ENCODE data around the gene ANKRD6.
A peak's percentile ranks its signal among the peaks of the same experiment; 100 is the strongest.

ANKRD6 gene

DNA sequence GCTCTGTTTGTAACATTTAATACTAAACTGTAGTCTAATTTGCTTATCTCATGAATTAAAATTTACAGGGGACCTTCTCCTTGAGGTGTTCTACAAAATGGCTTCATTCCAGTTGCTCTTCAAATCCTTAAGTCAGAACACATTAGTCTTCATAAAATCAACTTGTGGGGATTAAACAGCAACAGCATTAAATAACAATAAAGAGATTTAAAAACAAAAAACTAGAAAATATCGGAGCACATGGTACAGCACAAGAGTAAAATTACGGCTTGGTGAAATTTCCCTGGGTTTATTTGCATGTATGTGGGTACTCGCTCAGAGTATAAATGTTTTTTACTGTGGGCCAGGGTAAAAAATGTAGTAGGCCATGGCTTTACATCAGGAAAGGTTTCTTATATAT lies 32.9 kb upstream of the ANKRD6 start:
- H3K9ac ChIP-seq (ENCODE audit: low read length in 2 of 2), result no peak overlapping the region
- no peaks in the 10 kb centered on the region for H3K4me1 ChIP-seq (ENCODE audit: control insufficient read depth, insufficient read depth, low read length)
- H3K4me3 ChIP-seq (ENCODE audit: low read length in 2 of 2), result no peak overlapping the region
- H3K27ac ChIP-seq (ENCODE audit: low read length), result no peak overlapping the region
- H3K27me3 ChIP-seq (ENCODE audit: control insufficient read depth in 1 of 2, insufficient read depth in 2 of 2, low read length in 2 of 2), result no peaks in the 10 kb centered on the region
- no peaks in the 10 kb centered on the region for H3K36me3 ChIP-seq (ENCODE audit: control insufficient read depth in 2 of 2, insufficient read depth in 2 of 2, low read length in 2 of 2)
- no peaks in the 10 kb centered on the region for H3K9me3 ChIP-seq (ENCODE audit: control insufficient read depth in 2 of 2, low read length in 2 of 2)

DNA sequence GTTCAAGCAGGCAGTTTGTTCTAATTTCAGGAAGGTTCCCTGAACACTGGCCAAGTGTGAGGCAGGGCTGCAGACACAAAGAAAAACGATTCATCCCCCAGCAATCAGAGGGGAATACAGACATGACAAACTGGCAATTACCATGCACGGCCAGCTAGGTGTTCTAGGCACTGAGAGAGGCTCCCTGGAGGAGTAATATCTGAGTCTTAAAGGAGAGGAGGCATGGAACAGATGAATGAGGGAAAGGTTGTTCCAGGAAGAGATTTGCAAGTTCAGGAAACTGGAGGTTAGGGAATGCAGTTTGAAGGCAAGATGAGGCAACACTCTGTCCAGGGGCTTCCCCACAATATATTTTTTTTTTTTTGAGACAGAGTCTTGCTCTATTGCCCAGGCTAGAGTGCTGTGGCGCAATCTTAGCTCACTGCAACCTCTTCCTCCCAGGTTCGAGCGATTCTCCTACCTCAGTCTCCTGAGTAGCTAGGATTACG lies 32.0 kb upstream of the ANKRD6 start:
- H3K27ac ChIP-seq (ENCODE audit: low read length), result no peak overlapping the region
- no peaks in the 10 kb centered on the region for H3K9me3 ChIP-seq (ENCODE audit: control insufficient read depth in 2 of 2, low read length in 2 of 2)
- H3K27me3 ChIP-seq (ENCODE audit: control insufficient read depth in 1 of 2, insufficient read depth in 2 of 2, low read length in 2 of 2), result no peaks in the 10 kb centered on the region
- no peaks in the 10 kb centered on the region for H3K36me3 ChIP-seq (ENCODE audit: control insufficient read depth in 2 of 2, insufficient read depth in 2 of 2, low read length in 2 of 2)
- no peak overlapping the region for H3K9ac ChIP-seq (ENCODE audit: low read length in 2 of 2)
- no peaks in the 10 kb centered on the region for H3K4me1 ChIP-seq (ENCODE audit: control insufficient read depth, insufficient read depth, low read length)
- H3K4me3 ChIP-seq (ENCODE audit: low read length in 2 of 2), result no peak overlapping the region

GRCh38 chr6:89402776-89403175 lies 30.2 kb upstream of the ANKRD6 start:
- Histone ChIP-seq H3K27me3 (ENCODE audit: control insufficient read depth in 1 of 2, insufficient read depth in 2 of 2, low read length in 2 of 2) (no peaks in the 10 kb centered on the region), H3K4me3 (ENCODE audit: low read length in 2 of 2) (no peak overlapping the region), H3K4me1 (ENCODE audit: control insufficient read depth, insufficient read depth, low read length) (no peaks in the 10 kb centered on the region), H3K9me3 (ENCODE audit: control insufficient read depth in 2 of 2, low read length in 2 of 2) (no peaks in the 10 kb centered on the region), H3K9ac (ENCODE audit: low read length in 2 of 2) (no peak overlapping the region), H3K36me3 (ENCODE audit: control insufficient read depth in 2 of 2, insufficient read depth in 2 of 2, low read length in 2 of 2) (no peaks in the 10 kb centered on the region), H3K27ac (ENCODE audit: low read length) (no peak overlapping the region)

- no peak overlapping the region for H3K9ac ChIP-seq (ENCODE audit: low read length in 2 of 2)
- H3K27ac ChIP-seq (ENCODE audit: low read length), result no peak overlapping the region
- no peaks in the 10 kb centered on the region for H3K9me3 ChIP-seq (ENCODE audit: control insufficient read depth in 2 of 2, low read length in 2 of 2)
- no peaks in the 10 kb centered on the region for H3K4me1 ChIP-seq (ENCODE audit: control insufficient read depth, insufficient read depth, low read length)
- H3K36me3 ChIP-seq (ENCODE audit: control insufficient read depth in 2 of 2, insufficient read depth in 2 of 2, low read length in 2 of 2), result no peaks in the 10 kb centered on the region
- no peaks in the 10 kb centered on the region for H3K27me3 ChIP-seq (ENCODE audit: control insufficient read depth in 1 of 2, insufficient read depth in 2 of 2, low read length in 2 of 2)
- no peak overlapping the region for H3K4me3 ChIP-seq (ENCODE audit: low read length in 2 of 2)
These were observed 28.4 kb upstream of the ANKRD6 start for GRCh38 chr6:89404512-89404911.

DNA sequence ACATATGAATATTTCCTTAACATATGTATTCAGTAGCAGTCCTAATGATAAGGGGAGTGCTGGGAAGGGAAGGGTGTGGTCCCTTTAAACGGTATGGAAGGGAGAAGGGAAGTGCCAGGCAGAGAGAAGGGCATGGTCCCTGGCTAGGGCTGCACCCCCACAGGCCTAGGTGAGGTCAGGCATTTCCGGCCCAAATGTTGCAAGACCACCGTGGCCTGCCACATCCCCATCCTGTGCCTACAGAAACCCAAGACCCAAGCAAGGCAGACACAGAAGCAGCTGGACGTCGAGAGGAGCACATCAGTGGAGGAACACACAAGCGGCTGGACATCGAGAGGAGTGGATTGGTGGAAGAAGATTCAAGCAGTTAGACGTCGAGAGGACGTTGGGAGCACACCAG lies 26.8 kb upstream of the ANKRD6 start:
- Histone ChIP-seq H3K4me1 (ENCODE audit: control insufficient read depth, insufficient read depth, low read length) (peaks cover 3% of the 10 kb centered on the region), H3K9ac (ENCODE audit: low read length in 2 of 2) (no peak overlapping the region), H3K9me3 (ENCODE audit: control insufficient read depth in 2 of 2, low read length in 2 of 2) (no peaks in the 10 kb centered on the region), H3K27me3 (ENCODE audit: control insufficient read depth in 1 of 2, insufficient read depth in 2 of 2, low read length in 2 of 2) (no peaks in the 10 kb centered on the region), H3K36me3 (ENCODE audit: control insufficient read depth in 2 of 2, insufficient read depth in 2 of 2, low read length in 2 of 2) (no peaks in the 10 kb centered on the region), H3K4me3 (ENCODE audit: low read length in 2 of 2) (no peak overlapping the region), H3K27ac (ENCODE audit: low read length) (no peak overlapping the region)

DNA sequence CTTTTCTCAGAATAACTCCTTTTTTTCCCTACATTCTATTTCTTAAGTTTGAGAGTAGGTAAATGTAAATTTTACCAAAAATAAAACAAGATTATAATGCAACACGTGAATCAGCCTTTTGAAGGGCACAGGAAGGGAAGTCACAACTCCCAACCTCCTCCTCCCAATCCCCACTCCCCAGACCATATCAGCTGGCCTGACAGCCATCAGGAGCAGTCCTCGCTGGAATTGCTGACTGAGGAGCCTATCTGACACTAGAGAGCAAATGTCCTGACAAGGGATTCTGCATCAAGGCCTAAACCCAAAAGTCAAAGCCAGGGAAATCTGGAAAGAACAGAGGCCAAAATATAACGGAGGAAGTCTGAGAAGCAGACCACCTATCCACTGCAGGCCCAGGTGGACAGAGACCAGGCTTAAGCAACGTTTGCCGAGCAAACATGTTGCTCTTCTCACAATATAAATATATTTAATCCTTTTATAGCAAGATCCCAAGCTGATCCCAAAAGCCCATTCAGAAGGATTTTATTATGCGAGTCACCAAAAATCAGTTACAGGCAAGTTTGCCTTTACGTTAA lies 23.4 kb upstream of the ANKRD6 start:
- Histone ChIP-seq H3K4me1 (ENCODE audit: control insufficient read depth, insufficient read depth, low read length) (peaks cover 15% of the 10 kb centered on the region), H3K27me3 (ENCODE audit: control insufficient read depth in 1 of 2, insufficient read depth in 2 of 2, low read length in 2 of 2) (no peaks in the 10 kb centered on the region), H3K4me3 (ENCODE audit: low read length in 2 of 2) (no peak overlapping the region), H3K36me3 (ENCODE audit: control insufficient read depth in 2 of 2, insufficient read depth in 2 of 2, low read length in 2 of 2) (no peaks in the 10 kb centered on the region), H3K27ac (ENCODE audit: low read length) (no peak overlapping the region), H3K9ac (ENCODE audit: low read length in 2 of 2) (no peak overlapping the region), H3K9me3 (ENCODE audit: control insufficient read depth in 2 of 2, low read length in 2 of 2) (no peaks in the 10 kb centered on the region)

DNA sequence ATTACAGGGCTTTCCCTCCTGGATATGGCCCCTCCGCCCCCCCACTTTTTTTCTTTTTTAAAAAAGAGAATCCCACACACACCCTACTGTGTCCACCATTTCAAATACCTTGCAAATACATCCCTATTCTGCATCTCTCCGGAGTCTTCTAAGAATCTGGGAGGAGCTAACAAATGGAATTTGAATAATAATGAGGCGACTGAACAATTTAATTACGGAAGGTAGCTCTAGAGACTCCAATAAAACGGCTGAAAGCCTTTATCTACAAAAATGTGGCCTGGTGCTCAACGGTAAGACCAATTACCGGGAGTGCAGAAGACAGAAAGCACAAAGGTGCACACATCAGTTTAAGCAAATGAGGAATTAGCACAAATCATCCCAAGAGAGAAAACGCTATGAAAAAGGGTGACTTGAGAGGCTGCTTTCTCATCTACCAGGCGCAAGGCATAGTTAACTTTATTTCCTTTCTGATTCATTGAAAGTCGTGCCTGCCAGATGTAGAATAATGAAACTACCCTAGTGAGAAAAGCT lies 22.7 kb upstream of the ANKRD6 start:
- Histone ChIP-seq H3K27ac (ENCODE audit: low read length) (no peak overlapping the region), H3K9me3 (ENCODE audit: control insufficient read depth in 2 of 2, low read length in 2 of 2) (no peaks in the 10 kb centered on the region), H3K9ac (ENCODE audit: low read length in 2 of 2) (no peak overlapping the region), H3K27me3 (ENCODE audit: control insufficient read depth in 1 of 2, insufficient read depth in 2 of 2, low read length in 2 of 2) (no peaks in the 10 kb centered on the region), H3K36me3 (ENCODE audit: control insufficient read depth in 2 of 2, insufficient read depth in 2 of 2, low read length in 2 of 2) (no peaks in the 10 kb centered on the region), H3K4me1 (ENCODE audit: control insufficient read depth, insufficient read depth, low read length) (peaks cover 15% of the 10 kb centered on the region), H3K4me3 (ENCODE audit: low read length in 2 of 2) (no peak overlapping the region)

- peak overlapping the region; percentile 36 to 61 for H3K9ac ChIP-seq (ENCODE audit: low read length in 2 of 2)
- no peaks in the 10 kb centered on the region for H3K9me3 ChIP-seq (ENCODE audit: control insufficient read depth in 2 of 2, low read length in 2 of 2)
- H3K27ac ChIP-seq (ENCODE audit: low read length), result no peak overlapping the region
- H3K4me1 ChIP-seq (ENCODE audit: control insufficient read depth, insufficient read depth, low read length), result peaks cover 15% of the 10 kb centered on the region
- no peaks in the 10 kb centered on the region for H3K27me3 ChIP-seq (ENCODE audit: control insufficient read depth in 1 of 2, insufficient read depth in 2 of 2, low read length in 2 of 2)
- H3K36me3 ChIP-seq (ENCODE audit: control insufficient read depth in 2 of 2, insufficient read depth in 2 of 2, low read length in 2 of 2), result no peaks in the 10 kb centered on the region
- H3K4me3 ChIP-seq (ENCODE audit: low read length in 2 of 2), result peak overlapping the region; percentile 67 to 81
These were observed 22.2 kb upstream of the ANKRD6 start for GRCh38 chr6:89410788-89411144.

- H3K4me1 ChIP-seq (ENCODE audit: control insufficient read depth, insufficient read depth, low read length), result peaks cover 15% of the 10 kb centered on the region
- H3K4me3 ChIP-seq (ENCODE audit: low read length in 2 of 2), result peak overlapping the region; percentile 67 to 81
- no peaks in the 10 kb centered on the region for H3K36me3 ChIP-seq (ENCODE audit: control insufficient read depth in 2 of 2, insufficient read depth in 2 of 2, low read length in 2 of 2)
- H3K27ac ChIP-seq (ENCODE audit: low read length), result peak overlapping the region; percentile 11
- no peaks in the 10 kb centered on the region for H3K27me3 ChIP-seq (ENCODE audit: control insufficient read depth in 1 of 2, insufficient read depth in 2 of 2, low read length in 2 of 2)
- H3K9me3 ChIP-seq (ENCODE audit: control insufficient read depth in 2 of 2, low read length in 2 of 2), result no peaks in the 10 kb centered on the region
- peak overlapping the region; percentile 36 to 61 for H3K9ac ChIP-seq (ENCODE audit: low read length in 2 of 2)
These were observed 21.5 kb upstream of the ANKRD6 start for GRCh38 chr6:89411145-89412070.

DNA sequence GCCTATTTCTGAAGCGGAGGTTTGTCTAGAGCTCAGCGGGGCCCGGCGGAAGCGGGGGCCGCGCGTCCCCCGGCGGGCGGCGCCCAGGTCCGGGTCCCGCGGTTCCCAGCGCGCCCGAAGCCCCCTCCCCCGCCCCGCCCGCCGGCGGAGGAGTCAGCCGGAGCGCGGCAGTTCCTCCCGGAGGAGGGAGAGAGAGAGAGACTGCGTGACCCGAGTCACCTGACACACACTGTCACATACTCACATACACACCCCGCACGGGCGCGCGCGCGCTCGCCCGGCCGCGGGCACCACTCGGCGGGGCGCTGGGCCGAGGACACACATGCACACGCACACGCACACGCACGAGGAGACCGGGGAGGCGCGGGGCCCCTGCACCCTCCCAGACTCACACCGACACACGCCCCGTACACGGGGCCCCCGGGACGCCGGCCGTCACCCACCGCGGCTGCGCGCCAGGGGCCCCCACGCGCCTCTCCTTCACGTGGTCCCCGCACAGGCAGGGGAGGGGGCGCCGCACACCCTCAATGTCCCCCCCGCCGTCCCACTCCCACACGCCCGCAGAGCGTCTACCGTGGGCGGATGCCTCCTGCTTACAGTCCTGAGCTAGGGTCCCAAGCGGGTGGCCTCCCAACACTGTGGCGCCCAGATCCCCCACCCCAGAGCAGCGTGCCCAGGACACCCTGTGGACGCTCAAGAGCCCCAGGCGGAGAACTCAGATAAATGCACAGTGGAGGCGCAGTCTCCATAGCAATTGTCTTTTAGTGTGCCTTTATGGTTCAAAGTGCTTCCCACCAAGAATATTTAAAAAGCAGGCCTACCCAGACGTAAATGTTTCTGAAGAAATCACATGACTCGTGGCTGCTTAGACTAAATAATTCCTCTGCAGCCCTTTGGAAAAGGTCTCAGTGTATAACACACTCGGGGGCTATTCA lies 20.6 kb upstream of the ANKRD6 start, which contains the start of gene RRAGD:
TSS of gene RRAGD (minus strand) at position 203 of the 935 bp plus-strand sequence. CDS start 280 bp downstream, outside the sequence.
- H3K4me1 ChIP-seq (ENCODE audit: control insufficient read depth, insufficient read depth, low read length), result peaks cover 15% of the 10 kb centered on the region
- H3K9ac ChIP-seq (ENCODE audit: low read length in 2 of 2), result peak within 1 kb of the TSS; percentile 36 to 64
- H3K27ac ChIP-seq (ENCODE audit: low read length), result peak within 1 kb of the TSS; percentile 11
- no peaks in the 10 kb centered on the region for H3K36me3 ChIP-seq (ENCODE audit: control insufficient read depth in 2 of 2, insufficient read depth in 2 of 2, low read length in 2 of 2)
- no peaks in the 10 kb centered on the region for H3K27me3 ChIP-seq (ENCODE audit: control insufficient read depth in 1 of 2, insufficient read depth in 2 of 2, low read length in 2 of 2)
- no peaks in the 10 kb centered on the region for H3K9me3 ChIP-seq (ENCODE audit: control insufficient read depth in 2 of 2, low read length in 2 of 2)
- peak within 1 kb of the TSS; percentile 67 to 81 for H3K4me3 ChIP-seq (ENCODE audit: low read length in 2 of 2)
